HAP-1 (cell line): ENCODE measurements around the gene PLXNB1.

ENCODE experiments used
- DNase-seq, 2 experiments: peaks; one replicate each; pipeline ENCODE4 v3.0.0-alpha.2; 2016 to 2020; ENCODE audit warnings: low spot score in 2 of 2
- H3K27me3 ChIP-seq: fragments of 250-450 bp; sonication (Bioruptor Pico); 2 replicates; pipeline ENCODE4 v1.5.1; 2020; ENCODE audit warnings: low read depth, mild to moderate bottlenecking, moderate library complexity
- H3K36me3 ChIP-seq: fragments of 250-450 bp; sonication (Bioruptor Pico); replicated peaks from 2 replicates; pipeline ENCODE4 v1.5.1; 2020; ENCODE audit warnings: mild to moderate bottlenecking
- H3K4me1 ChIP-seq: fragments of 250-450 bp; sonication (Bioruptor Pico); 2 replicates; pipeline ENCODE4 v1.5.1; 2020; ENCODE audit warnings: mild to moderate bottlenecking
- H3K4me3 ChIP-seq: fragments of 250-450 bp; sonication (Bioruptor Pico); 2 replicates; pipeline ENCODE4 v1.5.1; 2020; ENCODE audit warnings: mild to moderate bottlenecking, moderate library complexity
- H3K9me3 ChIP-seq: fragments of 250-450 bp; sonication (Bioruptor Pico); 2 replicates; pipeline ENCODE4 v1.5.1; 2020; ENCODE audit warnings: mild to moderate bottlenecking, moderate library complexity
- in situ Hi-C: fragments of 300-500 bp; cut with MboI; formaldehyde crosslinking; loops from 3 replicates; pipeline ENCODE4 v1.14.3; 2020; ENCODE audit warnings: low sequenced_read_pairs, inconsistent platforms, mixed read lengths

Gene PLXNB1

GRCh38 chr3:48451270-48451669 lies 21.4 kb upstream of the PLXNB1 start:
- DNase-seq: no peak
- no peaks in the 10 kb centered on the region for H3K27me3 ChIP-seq
- H3K4me3 ChIP-seq: no peak overlapping the region
- no peaks in the 10 kb centered on the region for H3K9me3 ChIP-seq
- H3K36me3 ChIP-seq: peaks cover 58% of the 10 kb centered on the region
- H3K4me1 ChIP-seq: peaks cover 14% of the 10 kb centered on the region
- in situ Hi-C loops: no loop called here

DNA sequence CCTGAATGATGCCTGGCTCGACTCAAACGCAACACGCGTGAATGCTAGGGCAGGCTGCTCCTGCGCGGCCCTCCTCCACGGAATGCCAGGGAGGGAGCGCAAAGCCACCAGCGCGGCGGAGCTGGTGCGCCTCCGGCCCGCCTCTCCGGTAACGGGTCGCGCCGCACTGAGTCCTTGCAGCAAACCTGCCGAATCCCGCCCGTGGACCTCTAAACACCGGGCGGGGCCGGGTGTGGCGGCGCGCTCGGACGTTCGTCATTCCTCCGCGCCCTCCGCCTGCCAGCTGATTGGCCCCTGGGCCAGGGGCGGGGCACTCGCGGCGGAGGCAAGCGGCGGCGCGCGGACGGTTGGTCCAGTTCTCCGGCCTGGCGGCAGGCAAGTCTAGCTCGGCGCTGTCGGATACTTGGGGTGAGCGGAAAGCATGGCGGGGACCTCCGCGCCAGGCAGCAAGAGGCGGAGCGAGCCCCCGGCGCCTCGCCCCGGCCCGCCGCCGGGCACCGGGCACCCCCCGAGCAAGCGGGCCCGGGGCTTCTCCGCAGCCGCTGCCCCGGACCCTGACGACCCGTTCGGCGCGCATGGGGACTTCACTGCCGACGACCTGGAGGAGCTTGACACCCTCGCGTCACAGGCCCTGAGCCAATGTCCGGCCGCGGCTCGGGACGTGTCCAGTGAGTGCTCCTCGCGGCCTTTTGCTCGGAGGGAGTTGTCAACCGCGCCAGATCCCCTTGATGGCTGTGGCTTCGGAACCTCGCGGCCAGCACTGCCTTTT lies 16.7 kb upstream of the PLXNB1 start, which contains the start of gene ATRIP:
Gene ATRIP, plus strand, starts transcription at position 313 of the 769 bp plus-strand sequence. Its CDS starts 109 bp downstream, at position 422.
- H3K27me3 ChIP-seq: no peaks in the 10 kb centered on the region
- no peaks in the 10 kb centered on the region for H3K9me3 ChIP-seq
- peak; percentile 79 to 93 for DNase-seq
- H3K4me3 ChIP-seq: peak within 1 kb of the TSS; percentile 95
- in situ Hi-C loops: no loop called here
- H3K36me3 ChIP-seq: peaks cover 49% of the 10 kb centered on the region
- H3K4me1 ChIP-seq: peaks cover 20% of the 10 kb centered on the region

- H3K27me3 ChIP-seq: no peaks in the 10 kb centered on the region
- peaks cover 47% of the 10 kb centered on the region for H3K36me3 ChIP-seq
- in situ Hi-C loops: no loop called here
- H3K4me1 ChIP-seq: peaks cover 24% of the 10 kb centered on the region
- DNase-seq: no peak
- H3K9me3 ChIP-seq: no peaks in the 10 kb centered on the region
- peak overlapping the region; percentile 95 for H3K4me3 ChIP-seq
These were observed 16.1 kb upstream of the PLXNB1 start for GRCh38 chr3:48446043-48446424.

- H3K4me1 ChIP-seq: peaks cover 24% of the 10 kb centered on the region
- in situ Hi-C loops: no loop called here
- H3K4me3 ChIP-seq: peak overlapping the region; percentile 95
- H3K27me3 ChIP-seq: no peaks in the 10 kb centered on the region
- DNase-seq: no peak
- no peaks in the 10 kb centered on the region for H3K9me3 ChIP-seq
- H3K36me3 ChIP-seq: peaks cover 42% of the 10 kb centered on the region
These were observed 15.5 kb upstream of the PLXNB1 start for GRCh38 chr3:48445277-48445882.

DNA sequence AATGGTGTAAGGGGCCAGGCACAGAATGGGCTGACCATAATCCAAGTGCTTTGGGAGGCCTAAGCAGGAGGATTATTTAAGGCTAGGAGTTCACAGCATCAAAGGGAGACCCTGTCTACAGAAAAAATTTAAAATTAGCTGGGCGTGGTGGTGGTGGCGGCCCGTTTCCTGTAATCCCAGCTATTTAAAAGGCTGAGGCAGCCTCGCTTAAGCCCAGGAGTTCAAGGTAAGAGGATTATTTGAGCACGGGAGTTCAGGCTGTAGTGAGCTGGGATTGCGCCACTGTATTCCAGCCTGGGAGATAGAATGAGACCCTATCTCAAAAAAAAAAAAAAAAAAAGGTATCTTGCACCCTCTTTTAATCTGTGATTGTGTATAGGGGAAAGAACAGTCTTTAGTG lies 12.1 kb upstream of the PLXNB1 start:
- Histone ChIP-seq H3K9me3 (no peaks in the 10 kb centered on the region), H3K4me3 (no peak overlapping the region; the same call in 1 of the 2 replicates), H3K36me3 (peaks cover 39% of the 10 kb centered on the region), H3K4me1 (peaks cover 15% of the 10 kb centered on the region), H3K27me3 (no peaks in the 10 kb centered on the region)
- in situ Hi-C loops: no loop called here
- DNase-seq: no peak

DNA sequence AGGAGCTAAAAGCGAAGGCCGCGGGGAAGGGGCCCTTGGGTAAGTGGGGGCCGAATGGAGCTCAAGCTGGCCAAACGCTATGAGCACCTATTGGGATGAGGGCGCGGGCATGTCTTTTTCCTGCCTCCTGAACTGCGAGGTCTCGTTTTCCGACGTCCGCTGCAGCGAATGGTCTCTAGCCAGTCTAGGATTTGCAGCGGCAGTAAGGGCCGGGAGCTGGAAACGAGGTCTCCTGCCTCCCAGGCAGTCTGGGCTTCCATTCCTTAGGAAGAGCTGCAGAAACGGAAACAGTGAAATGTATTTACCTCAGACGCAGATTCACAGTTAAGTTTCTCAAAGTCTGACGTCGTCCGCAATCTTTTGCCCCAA lies 10.7 kb upstream of the PLXNB1 start:
- in situ Hi-C loops: no loop called here
- no peaks in the 10 kb centered on the region for H3K9me3 ChIP-seq
- H3K4me1 ChIP-seq: peaks cover 13% of the 10 kb centered on the region
- no peaks in the 10 kb centered on the region for H3K27me3 ChIP-seq
- DNase-seq: no peak
- H3K36me3 ChIP-seq: peaks cover 36% of the 10 kb centered on the region
- peak overlapping the region; percentile 87 for H3K4me3 ChIP-seq

DNA sequence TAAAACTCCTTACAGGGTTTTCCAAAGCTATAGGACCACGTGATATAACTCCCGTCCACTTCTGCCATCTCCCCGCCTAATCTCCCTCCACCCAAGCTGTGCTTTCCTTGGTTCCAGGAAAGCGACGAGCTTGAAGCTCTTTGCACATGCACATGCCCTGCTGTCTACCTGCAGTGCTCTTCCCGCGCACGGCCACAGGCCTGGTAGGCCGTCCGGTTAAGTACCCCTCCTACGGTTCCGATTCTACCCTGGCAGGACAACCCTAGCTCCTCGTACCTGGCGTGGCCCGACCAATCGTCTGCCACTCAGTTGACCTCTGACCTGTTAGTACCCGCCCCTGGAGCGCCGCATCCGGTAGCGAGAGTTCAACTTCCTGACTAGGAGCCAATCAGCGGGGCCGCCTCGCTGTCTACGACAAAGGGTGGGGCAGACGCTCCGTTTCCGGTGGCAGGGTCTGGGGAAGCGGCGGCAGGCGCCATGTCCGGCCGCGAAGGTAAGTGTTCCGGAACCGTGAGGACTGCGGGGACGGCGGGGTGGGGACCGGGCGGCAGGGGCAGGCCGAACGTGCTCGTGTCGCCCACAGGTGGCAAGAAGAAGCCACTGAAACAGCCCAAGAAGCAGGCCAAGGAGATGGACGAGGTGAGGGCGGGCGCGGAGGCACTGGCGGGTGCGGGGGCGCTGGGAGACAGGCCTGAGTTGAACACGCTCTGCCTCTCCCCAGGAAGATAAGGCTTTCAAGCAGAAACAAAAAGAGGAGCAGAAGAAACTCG lies 10.1 kb upstream of the PLXNB1 start, which contains the start of the genes CCDC51 and TMA7:
Gene CCDC51, minus strand, starts transcription at position 300 of the 770 bp plus-strand sequence. CDS start 4,991 bp downstream, outside the sequence.
Gene TMA7, plus strand, starts transcription at position 438 of the 770 bp plus-strand sequence. Its CDS starts 40 bp downstream, at position 478.
- Histone ChIP-seq H3K4me1 (peaks cover 11% of the 10 kb centered on the region), H3K27me3 (no peaks in the 10 kb centered on the region), H3K4me3 (peak within 1 kb of the TSS; percentile 87), H3K36me3 (peaks cover 36% of the 10 kb centered on the region), H3K9me3 (no peaks in the 10 kb centered on the region)
- in situ Hi-C loops: loop anchor here (5.0 kb wide), 3 partner anchors 168 to 248 kb away; no protein-coding TSS in a partner anchor
- peak; percentile 93 to 99 for DNase-seq

- H3K27me3 ChIP-seq: no peaks in the 10 kb centered on the region
- no peak overlapping the region for H3K4me3 ChIP-seq
- peaks cover 30% of the 10 kb centered on the region for H3K36me3 ChIP-seq
- peaks cover 26% of the 10 kb centered on the region for H3K4me1 ChIP-seq
- DNase-seq: no peak
- in situ Hi-C loops: loop anchor here (5.0 kb wide), 3 partner anchors 166 to 246 kb away; no protein-coding TSS in a partner anchor
- H3K9me3 ChIP-seq: no peaks in the 10 kb centered on the region
These were observed 7.9 kb upstream of the PLXNB1 start for GRCh38 chr3:48437812-48438211.

GRCh38 chr3:48436855-48437254 lies 7.0 kb upstream of the PLXNB1 start:
- Histone ChIP-seq H3K4me3 (no peak overlapping the region), H3K9me3 (no peaks in the 10 kb centered on the region), H3K27me3 (no peaks in the 10 kb centered on the region), H3K4me1 (peaks cover 26% of the 10 kb centered on the region), H3K36me3 (peaks cover 30% of the 10 kb centered on the region)
- in situ Hi-C loops: loop anchor here (5.0 kb wide), 3 partner anchors 165 to 245 kb away; no protein-coding TSS in a partner anchor
- peak in 1 of 2 experiments; percentile 5 for DNase-seq

DNA sequence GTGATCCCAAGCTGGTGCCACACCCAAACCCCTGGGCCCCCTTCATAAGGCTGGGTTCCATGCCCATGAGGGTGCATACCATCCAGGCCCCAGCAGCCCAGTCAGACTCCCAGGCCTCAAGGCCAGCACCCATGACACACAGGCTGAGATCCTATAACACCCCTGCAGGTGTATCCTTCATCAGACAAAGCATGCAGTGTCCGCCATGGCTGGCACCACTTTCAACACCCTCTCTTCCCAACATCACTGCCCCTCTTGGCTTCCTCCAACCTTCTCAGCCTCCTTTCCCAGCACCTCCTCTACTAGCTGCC lies 6.5 kb upstream of the PLXNB1 start:
- Histone ChIP-seq H3K4me3 (no peak overlapping the region), H3K27me3 (no peaks in the 10 kb centered on the region), H3K36me3 (peaks cover 30% of the 10 kb centered on the region), H3K9me3 (no peaks in the 10 kb centered on the region), H3K4me1 (peaks cover 22% of the 10 kb centered on the region)
- no peak for DNase-seq
- in situ Hi-C loops: loop anchor here (5.0 kb wide), 3 partner anchors 164 to 244 kb away; no protein-coding TSS in a partner anchor

- H3K27me3 ChIP-seq: no peaks in the 10 kb centered on the region
- H3K9me3 ChIP-seq: no peaks in the 10 kb centered on the region
- H3K36me3 ChIP-seq: peaks cover 27% of the 10 kb centered on the region
- peak; percentile 76 to 92 for DNase-seq
- no peak overlapping the region for H3K4me3 ChIP-seq
- in situ Hi-C loops: loop anchor here (5.0 kb wide), 3 partner anchors 164 to 244 kb away; no protein-coding TSS in a partner anchor
- peaks cover 20% of the 10 kb centered on the region for H3K4me1 ChIP-seq
These were observed 6.0 kb upstream of the PLXNB1 start for GRCh38 chr3:48435774-48436476.

- H3K4me1 ChIP-seq: peaks cover 20% of the 10 kb centered on the region
- no peaks in the 10 kb centered on the region for H3K27me3 ChIP-seq
- DNase-seq: peak in 1 of 2 experiments; percentile 5
- peaks cover 27% of the 10 kb centered on the region for H3K36me3 ChIP-seq
- H3K4me3 ChIP-seq: no peak overlapping the region
- no peaks in the 10 kb centered on the region for H3K9me3 ChIP-seq
- in situ Hi-C loops: loop anchor here (5.0 kb wide), 3 partner anchors 163 to 243 kb away; no protein-coding TSS in a partner anchor
These were observed 5.3 kb upstream of the PLXNB1 start for GRCh38 chr3:48435223-48435595.
